ENCODE data around the gene C2CD5.
"Not testable (repeated sequence)": the region's sequence is repeated elsewhere in the genome, so short reads cannot be mapped to it uniquely, and the experiment has no call there.

Gene C2CD5

GRCh38 chr12:22474970-22475720, 69.2 kb downstream of the C2CD5 start:
- DNase-seq: no peak

- DNase-seq: no peak
These were observed 71.1 kb downstream of the C2CD5 start for GRCh38 chr12:22473212-22473611.

GRCh38 chr12:22467190-22467589, 77.2 kb downstream of the C2CD5 start:
- no peak for DNase-seq

- DNase-seq: no peak
These were observed 81.0 kb downstream of the C2CD5 start for GRCh38 chr12:22463306-22463705.

- DNase-seq: no peak
These were observed 82.6 kb downstream of the C2CD5 start for GRCh38 chr12:22461786-22462185.

GRCh38 chr12:22459838-22460490, 84.4 kb downstream of the C2CD5 start:
- peak; percentile 12 for DNase-seq

- no peak for DNase-seq
These were observed 85.9 kb downstream of the C2CD5 start for GRCh38 chr12:22458298-22458937.

GRCh38 chr12:22457085-22457484, 87.3 kb downstream of the C2CD5 start:
- DNase-seq: no peak

- no peak for DNase-seq
These were observed 90.8 kb downstream of the C2CD5 start for GRCh38 chr12:22453511-22453910.

GRCh38 chr12:22447223-22447622, 97.1 kb downstream of the C2CD5 start:
- peak; percentile 21 for DNase-seq

GRCh38 chr12:22444317-22444665, 100.1 kb downstream of the C2CD5 start:
- not testable (repeated sequence) for DNase-seq

GRCh38 chr12:22443379-22444316, 100.7 kb downstream of the C2CD5 start:
- peak; percentile 57 for DNase-seq

- no peak for DNase-seq
These were observed 107.1 kb downstream of the C2CD5 start for GRCh38 chr12:22437031-22437806.

DNA sequence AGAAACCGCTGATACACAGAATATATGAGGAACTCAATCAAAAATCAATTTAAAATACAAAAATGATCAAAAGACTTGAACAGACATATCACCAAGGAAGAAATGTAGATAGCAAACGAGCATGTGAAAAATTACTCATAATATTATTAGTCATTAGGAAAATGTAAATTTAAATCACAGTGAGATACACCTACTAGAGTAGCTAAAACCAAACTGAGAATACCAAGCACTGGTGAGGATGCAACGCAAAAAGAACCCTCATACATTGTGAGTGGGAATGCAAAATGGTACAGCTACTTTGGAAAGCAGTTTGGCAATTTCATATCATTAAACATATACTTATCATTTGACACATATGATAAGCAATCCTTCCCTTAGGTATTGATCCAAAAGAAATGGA, 108.8 kb downstream of the C2CD5 start:
- DNase-seq: no peak

- DNase-seq: no peak
These were observed 112.6 kb downstream of the C2CD5 start for GRCh38 chr12:22431693-22432251.

DNA sequence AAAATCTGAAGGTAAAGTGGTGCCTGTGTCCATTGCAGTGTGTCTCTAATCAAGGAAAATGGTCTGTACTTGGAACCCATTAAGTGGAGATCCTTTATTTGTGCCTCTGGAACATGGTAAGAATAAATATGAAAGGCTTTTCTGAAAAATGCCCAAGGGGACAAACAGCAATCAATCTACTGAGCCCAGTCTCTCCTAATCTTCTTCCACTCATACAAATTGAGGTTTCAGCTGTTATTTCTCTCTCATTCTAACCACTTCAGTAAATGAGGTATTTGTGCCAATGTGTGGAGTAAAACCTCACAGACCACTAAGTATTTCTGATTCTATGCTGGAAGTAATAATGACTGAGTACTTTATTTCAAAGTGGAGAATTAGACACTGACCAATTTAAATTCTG, 127.5 kb downstream of the C2CD5 start:
- DNase-seq: peak; percentile 73

GRCh38 chr12:22415342-22416309, 128.7 kb downstream of the C2CD5 start:
- DNase-seq: peak; percentile 75

DNA sequence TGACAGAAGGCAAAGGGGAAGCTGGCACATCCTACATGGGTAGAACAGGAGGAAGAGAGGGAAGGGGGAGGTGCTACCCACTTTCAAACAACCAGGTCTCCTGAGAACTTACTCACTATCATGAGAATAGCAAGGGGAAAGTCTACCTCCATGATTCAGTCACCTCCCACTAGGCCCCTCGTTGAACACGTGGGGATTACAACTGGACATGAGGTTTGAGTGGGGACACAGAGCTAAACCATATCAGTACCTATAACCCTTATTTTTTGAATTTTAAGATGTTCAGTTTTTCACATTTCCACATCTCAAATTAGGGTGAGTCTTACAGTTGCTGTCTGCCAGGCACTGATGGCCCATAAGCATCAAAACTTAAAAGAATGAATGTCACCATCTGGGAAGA, 129.6 kb downstream of the C2CD5 start:
- DNase-seq: no peak

- no peak for DNase-seq
These were observed 130.8 kb downstream of the C2CD5 start for GRCh38 chr12:22413592-22413991.

DNA sequence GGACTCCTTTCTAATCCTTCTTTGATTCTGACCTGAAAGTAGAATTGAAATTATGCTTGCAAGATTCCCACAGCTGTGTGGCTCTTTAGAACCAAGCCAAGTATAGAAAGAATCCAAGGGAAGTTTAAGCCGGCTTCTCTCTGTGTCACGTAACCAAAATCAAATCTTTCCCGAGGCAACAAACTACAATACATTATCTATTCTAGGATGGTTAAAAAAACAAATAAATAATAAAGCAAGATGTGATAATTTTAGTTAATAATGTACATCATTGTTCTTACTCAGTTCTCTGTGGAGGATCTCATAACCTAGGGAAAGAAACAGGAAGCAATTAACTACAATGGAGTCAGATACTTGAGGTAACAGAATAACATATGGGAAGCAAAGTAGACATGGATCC, 131.8 kb downstream of the C2CD5 start:
- DNase-seq: no peak

DNA sequence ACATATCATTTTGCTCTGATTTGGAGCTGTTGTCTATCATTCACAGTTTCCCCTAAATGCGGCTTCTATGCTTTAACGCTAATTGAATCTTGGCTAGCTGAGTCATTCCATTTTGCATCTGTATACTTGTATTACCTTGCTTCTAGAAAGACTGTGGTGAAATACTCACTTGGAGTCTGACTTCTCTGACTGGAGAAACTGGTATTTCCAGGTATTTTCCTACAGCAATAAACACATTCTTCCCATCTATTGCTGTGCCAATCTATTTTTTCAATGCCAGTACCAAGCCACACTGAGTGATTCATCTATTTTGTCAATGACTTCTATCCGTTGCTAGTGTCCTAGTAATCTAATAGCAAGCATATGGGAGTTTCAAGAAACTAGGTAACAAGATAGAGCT, 133.9 kb downstream of the C2CD5 start:
- peak; percentile 20 for DNase-seq
